ENCODE measurements around the gene ATP10B. TPM values are rescaled to one million over a fixed set of nuclear protein-coding genes. Genes with fewer than 3 reads are reported as not detected.

The ATP10B gene
- total and polyA plus RNA-seq, 2 of the 8 experiments (the other 6 are each of a cell fraction or from before 2014, with no cell fraction given), result 0.06 to 0.11 TPM

DNA sequence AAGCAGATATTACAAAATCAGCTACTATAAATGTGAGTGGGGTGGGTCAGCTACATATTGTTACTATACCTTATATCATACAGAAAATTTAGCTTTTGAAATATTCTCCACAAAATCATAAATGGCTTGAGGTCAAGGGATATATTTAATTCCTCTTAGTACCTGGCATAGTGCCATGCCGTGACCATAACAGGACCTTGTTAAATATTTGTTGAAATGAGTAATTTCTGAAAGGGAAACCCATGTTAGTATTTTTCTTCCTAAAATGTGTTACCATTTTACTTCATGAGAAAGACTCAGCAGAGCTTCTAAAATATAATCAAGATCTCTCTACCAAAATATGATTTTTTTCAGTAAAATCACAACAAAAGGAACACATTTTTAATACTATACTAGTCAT lies 14.8 kb downstream of the ATP10B start (continued):
- TF ChIP-seq TCF12 (IDR thresholded peaks at IDR 0.05; ENCODE audit: low read depth, low read length) (no peak), SUZ12 (IDR thresholded peaks at IDR 0.05; ENCODE audit: low read length) (no peak), POLR2A (IDR thresholded peaks at IDR 0.05; ENCODE audit: control extremely low read depth in 1 of 2, low read depth in 2 of 2, low read length in 2 of 2) (no peak), GTF2F1 (IDR thresholded peaks at IDR 0.05; ENCODE audit: borderline replicate concordance, low read depth, low read length) (no peak), JUN (IDR thresholded peaks at IDR 0.05; ENCODE audit: low read depth, low read length) (no peak), RXRA (IDR thresholded peaks at IDR 0.05; ENCODE audit: insufficient read depth, low read depth, low read length) (no peak), NRF1 (IDR thresholded peaks at IDR 0.05; ENCODE audit: low read depth, low read length) (no peak)

Data from H1 (cell line).